ENCODE measurements around the gene ZNF486.
"Not testable (repeated sequence)": the region's sequence is repeated elsewhere in the genome, so short reads cannot be mapped to it uniquely, and the experiment has no call there.

The ZNF486 gene

DNA sequence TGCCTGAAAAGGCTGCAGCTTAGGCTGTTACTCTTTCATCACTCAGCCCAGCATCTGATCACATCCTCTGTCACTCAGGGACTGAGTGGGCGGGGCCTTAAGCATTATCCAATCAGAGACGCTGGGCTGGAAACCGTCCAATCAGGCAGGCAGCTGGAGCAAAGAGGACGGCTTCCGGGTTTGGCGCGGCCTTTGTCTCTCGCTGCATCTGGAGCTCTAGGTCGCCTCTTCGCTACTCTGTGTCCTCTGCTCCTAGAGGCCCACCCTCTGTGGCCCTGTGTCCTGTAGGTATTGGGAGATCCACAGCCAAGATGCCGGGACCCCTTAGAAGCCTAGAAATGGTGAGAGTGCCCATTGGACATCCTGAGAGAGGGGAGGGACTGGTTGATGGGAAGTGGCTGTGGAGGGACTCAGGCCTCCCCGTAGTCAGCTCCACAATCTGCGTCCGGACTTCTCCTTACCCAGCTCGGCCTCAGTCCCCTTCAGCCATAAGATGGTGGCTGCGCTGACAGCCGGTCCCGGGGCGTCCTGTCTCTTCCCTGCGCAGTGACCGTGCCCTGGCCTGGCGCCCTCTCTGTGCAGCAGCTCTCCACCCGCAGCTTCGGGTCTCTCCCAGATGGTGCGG lies at the start of gene ZNF486:
Gene ZNF486 (plus strand): TSS at position 195 of the 625 bp plus-strand sequence. CDS start 117 bp downstream, at position 312.
- DNase-seq (ENCODE audit: low spot score), result peak; percentile 82
- Mint-ChIP-seq H3K27me3 (ENCODE audit: low read depth) (no peaks in the 10 kb centered on the region), H3K4me1 (ENCODE audit: low read depth) (peaks cover 8% of the 10 kb centered on the region), H3K27ac (peak within 1 kb of the TSS; percentile 89), H3K4me3 (peak within 1 kb of the TSS; percentile 95), H3K9me3 (peaks cover 59% of the 10 kb centered on the region), H3K36me3 (ENCODE audit: low read depth) (peaks cover 43% of the 10 kb centered on the region)

DNA sequence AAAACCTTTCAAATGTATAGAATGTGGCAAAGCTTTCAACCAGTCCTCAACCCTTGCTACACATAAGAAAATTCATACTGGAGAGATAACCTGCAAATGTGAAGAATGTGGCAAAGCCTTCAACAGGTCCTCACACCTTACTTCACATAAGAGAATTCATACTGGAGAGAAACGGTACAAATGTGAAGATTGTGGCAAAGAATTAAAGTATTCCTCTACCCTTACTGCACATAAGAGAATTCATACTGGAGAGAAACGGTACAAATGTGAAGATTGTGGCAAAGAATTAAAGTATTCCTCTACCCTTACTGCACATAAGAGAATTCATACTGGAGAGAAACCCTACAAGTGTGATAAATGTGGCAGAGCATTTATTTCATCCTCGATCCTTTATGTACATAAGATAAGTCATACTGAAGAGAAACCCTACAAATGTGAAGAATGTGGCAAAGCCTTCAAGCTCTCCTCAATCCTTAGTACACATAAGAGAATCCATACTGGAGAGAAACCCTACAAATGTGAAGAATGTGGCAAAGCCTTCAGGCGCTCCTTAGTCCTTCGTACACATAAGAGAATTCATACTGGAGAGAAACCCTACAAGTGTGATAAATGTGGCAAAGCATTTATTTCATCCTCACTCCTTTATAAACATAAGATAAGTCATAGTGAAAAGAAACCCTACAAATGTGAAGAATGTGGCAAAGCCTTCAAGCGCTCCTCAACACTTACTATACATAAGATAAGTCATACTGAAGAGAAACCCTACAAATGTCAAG lies 48.8 kb upstream of the ZNF486 start:
- not testable (repeated sequence) for H3K4me1 Mint-ChIP-seq (ENCODE audit: low read depth); H3K4me3 Mint-ChIP-seq; H3K27ac Mint-ChIP-seq; H3K27me3 Mint-ChIP-seq (ENCODE audit: low read depth); DNase-seq (ENCODE audit: low spot score)
- peaks cover 57% of the 10 kb centered on the region for H3K9me3 Mint-ChIP-seq
- H3K36me3 Mint-ChIP-seq (ENCODE audit: low read depth), result peaks cover 25% of the 10 kb centered on the region

DNA sequence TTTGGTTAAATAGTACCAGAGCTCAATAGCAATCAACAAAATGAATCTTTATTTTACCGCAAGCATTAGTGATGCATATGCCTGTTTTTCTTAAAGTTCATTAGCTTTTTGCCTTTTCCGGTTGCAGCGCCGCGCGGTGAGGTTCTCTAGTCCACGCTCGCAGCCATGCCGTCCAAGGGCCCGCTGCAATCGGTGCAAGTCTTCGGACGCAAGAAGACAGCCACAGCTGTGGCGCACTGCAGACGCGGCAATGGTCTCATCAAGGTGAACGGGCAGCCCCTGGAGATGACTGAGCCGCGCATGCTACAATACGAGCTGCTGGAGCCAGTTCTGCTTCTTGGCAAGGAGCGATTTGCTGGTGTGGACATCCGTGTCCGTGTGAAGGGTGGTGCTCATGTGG lies 42.1 kb upstream of the ZNF486 start:
- H3K4me1 Mint-ChIP-seq (ENCODE audit: low read depth), result no peaks in the 10 kb centered on the region
- H3K4me3 Mint-ChIP-seq, result no peak overlapping the region
- peaks cover 47% of the 10 kb centered on the region for H3K9me3 Mint-ChIP-seq
- H3K27me3 Mint-ChIP-seq (ENCODE audit: low read depth), result no peaks in the 10 kb centered on the region
- H3K27ac Mint-ChIP-seq, result no peak overlapping the region
- peaks cover 23% of the 10 kb centered on the region for H3K36me3 Mint-ChIP-seq (ENCODE audit: low read depth)
- no peak for DNase-seq (ENCODE audit: low spot score)

DNA sequence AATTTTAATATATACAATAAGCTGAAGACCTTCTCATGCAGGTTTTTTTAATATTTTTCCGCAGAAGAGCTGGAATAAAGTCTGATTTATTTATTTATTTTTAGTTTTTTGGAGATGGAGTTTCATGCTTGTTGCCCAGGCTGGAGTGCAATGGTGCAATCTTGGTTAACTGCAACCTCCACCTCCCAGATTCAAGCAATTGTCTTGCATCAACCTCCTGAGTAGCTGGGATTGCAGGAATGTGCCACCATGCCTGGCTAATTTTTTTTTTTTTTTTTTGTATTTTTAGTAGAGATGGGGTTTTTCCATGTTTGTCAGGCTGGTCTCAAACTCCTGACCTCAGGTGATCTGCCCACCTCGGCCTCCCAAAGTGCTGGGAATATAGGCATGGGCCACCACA lies 34.1 kb upstream of the ZNF486 start:
- H3K27ac Mint-ChIP-seq; H3K27me3 Mint-ChIP-seq (ENCODE audit: low read depth); H3K36me3 Mint-ChIP-seq (ENCODE audit: low read depth); H3K4me1 Mint-ChIP-seq (ENCODE audit: low read depth); DNase-seq (ENCODE audit: low spot score); H3K4me3 Mint-ChIP-seq: not testable (repeated sequence)
- H3K9me3 Mint-ChIP-seq, result peaks cover 47% of the 10 kb centered on the region

DNA sequence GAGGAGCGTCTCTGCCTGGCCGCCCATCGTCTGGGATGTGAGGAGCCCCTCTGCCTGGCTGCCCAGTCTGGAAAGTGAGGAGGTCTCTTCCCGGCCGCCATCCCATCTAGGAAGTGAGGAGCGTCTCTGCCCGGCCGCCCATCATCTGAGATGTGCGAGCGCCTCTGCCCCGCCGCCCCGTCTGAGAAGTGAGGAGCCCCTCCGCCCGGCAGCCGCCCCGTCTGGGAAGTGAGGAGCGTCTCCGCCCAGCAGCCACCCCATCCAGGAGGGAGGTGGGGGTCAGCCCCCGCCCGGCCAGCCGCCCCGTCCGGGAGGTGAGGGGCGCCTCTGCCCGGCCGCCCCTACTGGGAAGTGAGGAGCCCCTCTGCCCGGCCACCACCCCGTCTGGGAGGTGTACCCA lies 29.3 kb upstream of the ZNF486 start:
- not testable (repeated sequence) for H3K27ac Mint-ChIP-seq; DNase-seq (ENCODE audit: low spot score); H3K4me3 Mint-ChIP-seq; H3K4me1 Mint-ChIP-seq (ENCODE audit: low read depth); H3K36me3 Mint-ChIP-seq (ENCODE audit: low read depth); H3K27me3 Mint-ChIP-seq (ENCODE audit: low read depth)
- peaks cover 55% of the 10 kb centered on the region for H3K9me3 Mint-ChIP-seq

DNA sequence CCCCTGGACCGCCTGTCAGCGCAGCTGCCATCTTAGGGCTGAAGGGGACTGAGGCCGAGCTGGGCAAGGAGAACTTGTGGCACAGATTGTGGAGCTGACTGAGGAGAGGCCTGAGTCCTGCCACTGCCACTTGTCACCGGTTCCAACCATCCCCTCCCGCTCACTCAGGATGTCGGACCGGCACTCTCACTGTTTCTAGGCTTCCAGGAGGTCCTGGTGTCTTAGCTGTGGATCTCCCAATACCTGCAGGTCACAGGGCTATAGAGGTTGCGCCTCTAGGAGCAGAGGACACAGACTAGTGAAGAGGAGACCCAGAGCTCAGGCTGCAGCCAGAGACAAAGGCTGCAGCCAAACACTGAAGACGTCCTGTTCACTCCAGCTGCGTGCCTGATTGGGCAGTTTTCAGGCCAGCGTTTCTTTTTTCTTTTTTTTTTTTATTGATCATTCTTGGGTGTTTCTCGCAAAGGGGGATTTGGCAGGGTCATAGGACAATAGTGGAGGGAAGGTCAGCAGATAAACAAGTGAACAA lies 15.3 kb upstream of the ZNF486 start:
- Mint-ChIP-seq H3K9me3 (peaks cover 34% of the 10 kb centered on the region), H3K4me3 (no peak overlapping the region), H3K36me3 (ENCODE audit: low read depth) (no peaks in the 10 kb centered on the region), H3K27ac (no peak overlapping the region), H3K4me1 (ENCODE audit: low read depth) (no peaks in the 10 kb centered on the region), H3K27me3 (ENCODE audit: low read depth) (no peaks in the 10 kb centered on the region)
- DNase-seq (ENCODE audit: low spot score), result no peak

DNA sequence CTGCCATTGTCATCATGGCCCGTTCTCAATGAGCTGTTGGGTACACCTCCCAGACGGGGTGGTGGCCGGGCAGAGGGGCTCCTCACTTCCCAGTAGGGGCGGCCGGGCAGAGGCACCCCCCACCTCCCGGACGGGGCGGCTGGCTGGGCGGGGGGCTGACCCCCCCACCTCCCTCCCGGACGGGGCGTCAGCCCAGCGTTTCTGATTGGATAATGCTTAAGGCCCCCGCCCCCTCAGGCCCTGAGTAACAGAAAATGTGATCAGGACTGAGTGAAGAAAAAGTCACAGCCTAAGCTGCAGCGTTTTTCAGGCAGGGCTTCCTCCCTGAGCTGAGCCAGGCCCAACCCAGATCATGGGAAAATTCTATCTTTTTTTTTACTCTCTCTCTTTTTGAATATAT lies 14.5 kb upstream of the ZNF486 start:
- not testable (repeated sequence) for H3K4me1 Mint-ChIP-seq (ENCODE audit: low read depth); H3K27ac Mint-ChIP-seq; H3K36me3 Mint-ChIP-seq (ENCODE audit: low read depth); DNase-seq (ENCODE audit: low spot score); H3K4me3 Mint-ChIP-seq; H3K27me3 Mint-ChIP-seq (ENCODE audit: low read depth)
- peaks cover 36% of the 10 kb centered on the region for H3K9me3 Mint-ChIP-seq

DNA sequence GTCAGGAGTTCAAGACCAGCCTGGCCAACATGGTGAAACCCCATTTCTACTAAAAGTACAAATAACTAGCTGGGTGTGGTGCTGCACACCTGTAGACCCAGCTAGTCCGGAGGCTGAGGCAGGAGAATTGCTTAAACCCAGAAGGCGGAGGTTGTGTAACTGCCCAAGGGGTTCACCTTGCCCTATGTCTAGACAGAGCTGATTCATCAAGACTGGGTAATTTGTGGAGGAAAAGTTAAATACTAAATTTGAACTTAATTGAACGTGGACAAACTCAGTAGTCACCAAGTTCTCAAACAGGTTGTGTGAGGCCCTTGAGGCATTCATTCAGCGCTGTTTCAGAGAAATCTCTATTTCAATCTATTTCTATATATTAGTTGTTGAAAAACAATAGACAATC lies 13.7 kb upstream of the ZNF486 start:
- Mint-ChIP-seq H3K27ac (no peak overlapping the region), H3K36me3 (ENCODE audit: low read depth) (no peaks in the 10 kb centered on the region), H3K27me3 (ENCODE audit: low read depth) (no peaks in the 10 kb centered on the region), H3K4me3 (no peak overlapping the region), H3K9me3 (peaks cover 33% of the 10 kb centered on the region), H3K4me1 (ENCODE audit: low read depth) (no peaks in the 10 kb centered on the region)
- no peak for DNase-seq (ENCODE audit: low spot score)

DNA sequence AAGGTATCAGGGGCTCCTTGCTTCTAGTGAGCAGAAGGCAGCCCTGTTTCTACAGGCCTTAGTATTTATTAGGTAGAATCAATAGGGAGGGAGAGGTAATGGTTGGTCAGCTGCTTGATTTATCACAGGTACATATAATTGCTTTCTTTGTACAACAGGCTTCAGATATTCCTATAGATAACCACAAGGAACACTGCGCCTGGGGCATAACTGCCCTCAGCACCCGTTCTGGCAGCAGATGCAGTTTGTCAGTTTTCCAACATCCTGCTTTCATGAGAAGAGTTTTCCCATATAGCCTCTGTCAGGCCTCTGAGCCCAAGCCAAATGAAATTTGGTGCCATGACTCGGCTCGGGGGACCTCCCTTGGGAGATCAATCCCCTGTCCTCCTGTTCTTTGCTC lies 12.4 kb upstream of the ZNF486 start:
- Mint-ChIP-seq H3K4me3 (no peak overlapping the region), H3K27ac (no peak overlapping the region), H3K27me3 (ENCODE audit: low read depth) (no peaks in the 10 kb centered on the region), H3K4me1 (ENCODE audit: low read depth) (no peaks in the 10 kb centered on the region), H3K36me3 (ENCODE audit: low read depth) (peaks cover 3% of the 10 kb centered on the region), H3K9me3 (peaks cover 46% of the 10 kb centered on the region)
- DNase-seq (ENCODE audit: low spot score), result no peak

DNA sequence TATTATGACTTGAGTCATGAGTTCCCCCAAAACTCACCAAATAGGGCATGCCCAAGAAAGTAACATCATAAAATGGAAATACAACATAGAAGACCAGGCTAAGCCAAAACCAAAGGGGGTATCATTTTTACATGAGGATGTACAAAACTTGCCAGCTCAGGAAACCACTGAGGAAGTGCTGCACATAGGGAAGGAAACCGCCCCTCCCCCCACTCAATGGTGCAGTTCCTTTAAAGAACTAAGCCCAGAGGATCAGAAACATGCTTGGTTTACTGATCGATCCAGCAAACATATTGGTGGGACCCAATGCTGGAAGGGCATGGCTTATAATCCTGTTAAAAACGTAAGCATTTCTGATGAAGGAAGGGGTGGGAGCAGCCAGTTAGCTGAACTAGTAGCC lies 4.2 kb upstream of the ZNF486 start:
- H3K36me3 Mint-ChIP-seq (ENCODE audit: low read depth), result peaks cover 16% of the 10 kb centered on the region
- no peaks in the 10 kb centered on the region for H3K27me3 Mint-ChIP-seq (ENCODE audit: low read depth)
- H3K4me1 Mint-ChIP-seq (ENCODE audit: low read depth), result peaks cover 8% of the 10 kb centered on the region
- H3K4me3 Mint-ChIP-seq, result no peak overlapping the region
- no peak overlapping the region for H3K27ac Mint-ChIP-seq
- no peak for DNase-seq (ENCODE audit: low spot score)
- peaks cover 74% of the 10 kb centered on the region for H3K9me3 Mint-ChIP-seq

DNA sequence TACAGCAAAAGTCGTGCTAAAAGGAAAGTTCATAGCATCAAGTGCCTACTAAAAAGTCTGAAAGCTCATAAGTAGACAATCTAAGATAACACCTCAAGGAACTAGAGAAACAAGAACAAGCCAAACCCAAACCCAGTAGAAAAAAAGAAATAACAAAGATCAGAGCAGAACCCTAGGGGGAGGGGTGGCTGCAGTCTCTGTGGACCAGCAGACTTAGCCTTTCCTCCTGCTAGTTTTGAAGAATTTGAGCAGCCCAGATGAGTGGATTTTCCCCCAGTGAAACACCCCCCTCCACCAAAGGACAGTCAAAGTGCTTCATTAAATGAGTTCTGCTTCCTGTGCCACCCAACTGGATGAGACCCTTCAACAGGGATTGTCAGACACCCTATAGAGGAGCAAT lies 2.6 kb upstream of the ZNF486 start:
- Mint-ChIP-seq H3K4me3 (no peak overlapping the region), H3K4me1 (ENCODE audit: low read depth) (peaks cover 8% of the 10 kb centered on the region), H3K27me3 (ENCODE audit: low read depth) (no peaks in the 10 kb centered on the region), H3K9me3 (peaks cover 63% of the 10 kb centered on the region), H3K27ac (no peak overlapping the region), H3K36me3 (ENCODE audit: low read depth) (peaks cover 20% of the 10 kb centered on the region)
- DNase-seq (ENCODE audit: low spot score), result no peak

DNA sequence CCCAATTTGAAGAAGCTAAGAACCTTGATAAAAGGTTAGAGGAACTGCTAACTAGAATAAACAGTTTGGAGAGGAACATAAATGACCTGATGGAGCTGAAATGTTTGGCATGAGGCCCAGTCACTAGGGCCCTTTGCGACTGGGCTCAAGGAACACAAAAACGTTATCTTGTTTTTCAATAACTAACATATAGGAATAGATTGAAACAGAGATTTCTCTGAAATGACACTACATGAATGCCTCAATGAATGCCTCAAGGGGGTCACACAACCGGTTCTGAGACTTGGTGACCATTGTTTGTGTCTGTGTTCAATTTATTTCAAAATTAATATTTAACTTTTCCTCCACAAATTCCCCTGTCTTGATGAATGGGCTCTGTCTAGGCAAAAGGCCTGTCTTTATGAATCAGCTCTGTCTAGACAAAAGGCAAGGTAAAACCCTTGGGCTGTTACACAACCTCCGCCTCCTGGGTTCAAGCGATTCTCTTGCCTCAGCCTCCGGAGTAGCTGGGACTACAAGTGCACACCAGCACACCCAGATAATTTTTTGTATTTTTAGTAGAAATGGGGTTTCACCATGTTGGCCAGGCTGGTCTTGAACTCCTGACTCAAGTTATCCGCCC lies 932 bp upstream of the ZNF486 start:
- no peaks in the 10 kb centered on the region for H3K27me3 Mint-ChIP-seq (ENCODE audit: low read depth)
- H3K4me1 Mint-ChIP-seq (ENCODE audit: low read depth), result peaks cover 8% of the 10 kb centered on the region

DNA sequence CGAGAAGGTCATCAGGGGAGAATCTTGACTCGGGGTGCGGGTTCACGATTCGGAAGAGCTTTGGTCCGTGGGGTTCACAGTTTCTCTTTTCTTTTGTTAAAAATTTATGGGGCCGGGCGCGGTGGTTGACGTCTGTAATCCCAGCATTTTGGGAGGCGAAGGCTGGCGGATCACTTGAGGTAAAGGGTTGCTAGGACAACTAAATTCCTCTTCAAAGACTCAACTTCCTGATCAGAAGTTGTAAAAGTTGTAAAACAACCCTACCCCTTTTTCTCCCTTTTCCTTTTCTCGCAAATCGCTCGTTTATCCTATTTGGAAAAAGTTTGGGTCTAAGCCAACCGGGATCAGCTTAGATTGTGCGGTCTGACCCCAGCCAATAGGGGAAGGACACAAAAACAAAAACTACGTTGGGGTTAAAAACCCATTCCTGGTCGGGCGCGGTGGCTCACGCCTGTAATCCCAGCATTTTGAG lies 673 bp downstream of the ZNF486 start:
- DNase-seq (ENCODE audit: low spot score), result no peak
- peak overlapping the region; percentile 89 for H3K27ac Mint-ChIP-seq
- H3K36me3 Mint-ChIP-seq (ENCODE audit: low read depth), result peaks cover 47% of the 10 kb centered on the region
- H3K27me3 Mint-ChIP-seq (ENCODE audit: low read depth), result no peaks in the 10 kb centered on the region
- peak overlapping the region; percentile 95 for H3K4me3 Mint-ChIP-seq
- peaks cover 53% of the 10 kb centered on the region for H3K9me3 Mint-ChIP-seq
- H3K4me1 Mint-ChIP-seq (ENCODE audit: low read depth), result peaks cover 5% of the 10 kb centered on the region

More for the DNA sequence above, 932 bp upstream of the ZNF486 start:
- Mint-ChIP-seq H3K4me3 (no peak overlapping the region), H3K9me3 (peaks cover 57% of the 10 kb centered on the region), H3K36me3 (ENCODE audit: low read depth) (peaks cover 32% of the 10 kb centered on the region), H3K27ac (no peak overlapping the region)
- DNase-seq (ENCODE audit: low spot score), result no peak

DNA sequence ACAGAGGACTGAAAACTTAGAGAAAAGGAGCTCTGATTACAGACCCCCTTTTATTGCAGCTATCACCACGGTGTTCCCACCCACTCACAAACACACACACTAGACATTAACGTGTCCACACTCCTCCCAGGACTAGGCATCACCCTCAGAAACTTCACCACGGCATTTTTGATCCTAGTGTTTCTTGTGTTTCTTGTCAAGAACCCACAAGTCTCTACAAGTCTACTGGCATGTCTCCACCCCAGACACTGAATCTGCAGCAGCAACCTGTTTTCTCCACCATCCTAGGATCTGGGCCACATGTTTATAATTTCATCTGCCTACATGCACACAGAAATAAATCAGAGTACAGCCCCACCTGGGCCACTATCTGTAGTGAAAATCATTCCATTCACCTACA lies 4.3 kb downstream of the ZNF486 start:
- H3K9me3 Mint-ChIP-seq, result peaks cover 33% of the 10 kb centered on the region

More for the DNA sequence above, 4.3 kb downstream of the ZNF486 start:
- H3K4me3 Mint-ChIP-seq, result no peak overlapping the region
- peaks cover 60% of the 10 kb centered on the region for H3K36me3 Mint-ChIP-seq (ENCODE audit: low read depth)
- no peak overlapping the region for H3K27ac Mint-ChIP-seq
- H3K4me1 Mint-ChIP-seq (ENCODE audit: low read depth), result peaks cover 5% of the 10 kb centered on the region
- no peaks in the 10 kb centered on the region for H3K27me3 Mint-ChIP-seq (ENCODE audit: low read depth)
- DNase-seq (ENCODE audit: low spot score), result no peak

All from T-helper 2 cell treated with Interferon-gamma antibody and Interleukin-4, amounts not matched to agents 5 μg/mL and 100 μg/mL, for 36 hours (primary cell).